ENCODE measurements around the gene HPSE2.

Gene HPSE2

DNA sequence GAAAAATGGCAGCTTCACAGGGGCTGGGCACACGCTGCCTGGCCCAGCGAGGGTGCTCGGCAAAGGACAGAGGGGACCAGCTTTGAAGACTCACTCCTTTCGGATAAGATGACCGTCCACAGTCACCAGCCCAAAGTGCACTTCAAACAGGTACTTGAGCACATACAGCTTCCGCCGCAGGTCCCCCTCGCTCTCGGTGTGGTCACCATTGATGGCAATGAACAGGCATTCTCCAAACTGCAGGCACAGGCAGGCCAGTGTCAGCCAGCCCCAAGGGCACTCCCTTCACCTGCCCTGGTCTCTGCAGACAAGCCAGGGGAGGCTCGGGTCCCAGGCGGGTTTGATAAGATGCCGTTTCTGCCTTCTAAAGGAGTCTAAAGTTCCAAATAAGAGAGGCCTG lies 800.5 kb downstream of the HPSE2 start:
- TF ChIP-seq ISL1 (CRISPR knock-in tag; IDR thresholded peaks at IDR 0.05): no peak
- no peak for TF ChIP-seq TSHZ2 (CRISPR knock-in tag; IDR thresholded peaks at IDR 0.05)
- no peak for TF ChIP-seq ZNF70 (CRISPR knock-in tag; IDR thresholded peaks at IDR 0.05)
- TF ChIP-seq ZNF8 (CRISPR knock-in tag; IDR thresholded peaks at IDR 0.05): no peak
- no peak for TF ChIP-seq CSDC2 (CRISPR knock-in tag; IDR thresholded peaks at IDR 0.05)
- TF ChIP-seq TCF4 (CRISPR knock-in tag; IDR thresholded peaks at IDR 0.05; ENCODE audit: borderline replicate concordance): no peak
- no peak for TF ChIP-seq OSR1 (CRISPR knock-in tag; IDR thresholded peaks at IDR 0.05)
- TF ChIP-seq, protein P1, sequence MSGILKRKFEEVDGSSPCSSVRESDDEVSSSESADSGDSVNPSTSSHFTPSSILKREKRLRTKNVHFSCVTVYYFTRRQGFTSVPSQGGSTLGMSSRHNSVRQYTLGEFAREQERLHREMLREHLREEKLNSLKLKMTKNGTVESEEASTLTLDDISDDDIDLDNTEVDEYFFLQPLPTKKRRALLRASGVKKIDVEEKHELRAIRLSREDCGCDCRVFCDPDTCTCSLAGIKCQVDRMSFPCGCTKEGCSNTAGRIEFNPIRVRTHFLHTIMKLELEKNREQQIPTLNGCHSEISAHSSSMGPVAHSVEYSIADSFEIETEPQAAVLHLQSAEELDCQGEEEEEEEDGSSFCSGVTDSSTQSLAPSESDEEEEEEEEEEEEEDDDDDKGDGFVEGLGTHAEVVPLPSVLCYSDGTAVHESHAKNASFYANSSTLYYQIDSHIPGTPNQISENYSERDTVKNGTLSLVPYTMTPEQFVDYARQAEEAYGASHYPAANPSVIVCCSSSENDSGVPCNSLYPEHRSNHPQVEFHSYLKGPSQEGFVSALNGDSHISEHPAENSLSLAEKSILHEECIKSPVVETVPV (CRISPR knock-in tag; IDR thresholded peaks at IDR 0.05): no peak
- no peak for TF ChIP-seq ZC3H10 (CRISPR knock-in tag; IDR thresholded peaks at IDR 0.05)
- no peak for ATAC-seq

- TF ChIP-seq, protein P2, sequence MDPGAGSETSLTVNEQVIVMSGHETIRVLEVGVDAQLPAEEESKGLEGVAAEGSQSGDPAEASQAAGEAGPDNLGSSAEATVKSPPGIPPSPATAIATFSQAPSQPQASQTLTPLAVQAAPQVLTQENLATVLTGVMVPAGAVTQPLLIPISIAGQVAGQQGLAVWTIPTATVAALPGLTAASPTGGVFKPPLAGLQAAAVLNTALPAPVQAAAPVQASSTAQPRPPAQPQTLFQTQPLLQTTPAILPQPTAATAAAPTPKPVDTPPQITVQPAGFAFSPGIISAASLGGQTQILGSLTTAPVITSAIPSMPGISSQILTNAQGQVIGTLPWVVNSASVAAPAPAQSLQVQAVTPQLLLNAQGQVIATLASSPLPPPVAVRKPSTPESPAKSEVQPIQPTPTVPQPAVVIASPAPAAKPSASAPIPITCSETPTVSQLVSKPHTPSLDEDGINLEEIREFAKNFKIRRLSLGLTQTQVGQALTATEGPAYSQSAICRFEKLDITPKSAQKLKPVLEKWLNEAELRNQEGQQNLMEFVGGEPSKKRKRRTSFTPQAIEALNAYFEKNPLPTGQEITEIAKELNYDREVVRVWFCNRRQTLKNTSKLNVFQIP (CRISPR knock-in tag; IDR thresholded peaks at IDR 0.05; ENCODE audit: borderline replicate concordance, low read depth): no peak
- TF ChIP-seq SNAI2 (CRISPR knock-in tag; IDR thresholded peaks at IDR 0.05) (no peak), CREB5 (CRISPR knock-in tag; IDR thresholded peaks at IDR 0.05; ENCODE audit: low read depth) (no peak), TSHZ2 (CRISPR knock-in tag; IDR thresholded peaks at IDR 0.05) (no peak), CSDC2 (CRISPR knock-in tag; IDR thresholded peaks at IDR 0.05) (no peak), RARB (CRISPR knock-in tag; IDR thresholded peaks at IDR 0.05) (no peak)
- TF ChIP-seq, protein P3, sequence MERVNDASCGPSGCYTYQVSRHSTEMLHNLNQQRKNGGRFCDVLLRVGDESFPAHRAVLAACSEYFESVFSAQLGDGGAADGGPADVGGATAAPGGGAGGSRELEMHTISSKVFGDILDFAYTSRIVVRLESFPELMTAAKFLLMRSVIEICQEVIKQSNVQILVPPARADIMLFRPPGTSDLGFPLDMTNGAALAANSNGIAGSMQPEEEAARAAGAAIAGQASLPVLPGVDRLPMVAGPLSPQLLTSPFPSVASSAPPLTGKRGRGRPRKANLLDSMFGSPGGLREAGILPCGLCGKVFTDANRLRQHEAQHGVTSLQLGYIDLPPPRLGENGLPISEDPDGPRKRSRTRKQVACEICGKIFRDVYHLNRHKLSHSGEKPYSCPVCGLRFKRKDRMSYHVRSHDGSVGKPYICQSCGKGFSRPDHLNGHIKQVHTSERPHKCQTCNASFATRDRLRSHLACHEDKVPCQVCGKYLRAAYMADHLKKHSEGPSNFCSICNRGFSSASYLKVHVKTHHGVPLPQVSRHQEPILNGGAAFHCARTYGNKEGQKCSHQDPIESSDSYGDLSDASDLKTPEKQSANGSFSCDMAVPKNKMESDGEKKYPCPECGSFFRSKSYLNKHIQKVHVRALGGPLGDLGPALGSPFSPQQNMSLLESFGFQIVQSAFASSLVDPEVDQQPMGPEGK (CRISPR knock-in tag; IDR thresholded peaks at IDR 0.05; ENCODE audit: borderline replicate concordance): no peak
- TF ChIP-seq, protein P1 (CRISPR knock-in tag; IDR thresholded peaks at IDR 0.05): no peak
- no peak for ATAC-seq
Observed at GRCh38 chr10:98433881-98434732, 801.5 kb downstream of the HPSE2 start.
